AG10803 (cell line): ENCODE measurements around the gene PRDX3.

Experiments used
- DNase-seq: peaks from one replicate; pipeline ENCODE4 v3.0.0; 2010; ENCODE audit warnings: low read depth
- H3K4me3 ChIP-seq: 2 replicates; pipeline ENCODE4 v1.5.1; 2011; ENCODE audit warnings: mild to moderate bottlenecking, low read length, control low read depth
- TF ChIP-seq, protein P1 (sequence below): conservative IDR thresholded peaks from 2 replicates; pipeline ENCODE4 v1.5.1; 2011; ENCODE audit warnings: mild to moderate bottlenecking, low read length, control low read depth, inconsistent platforms

PRDX3 gene

DNA sequence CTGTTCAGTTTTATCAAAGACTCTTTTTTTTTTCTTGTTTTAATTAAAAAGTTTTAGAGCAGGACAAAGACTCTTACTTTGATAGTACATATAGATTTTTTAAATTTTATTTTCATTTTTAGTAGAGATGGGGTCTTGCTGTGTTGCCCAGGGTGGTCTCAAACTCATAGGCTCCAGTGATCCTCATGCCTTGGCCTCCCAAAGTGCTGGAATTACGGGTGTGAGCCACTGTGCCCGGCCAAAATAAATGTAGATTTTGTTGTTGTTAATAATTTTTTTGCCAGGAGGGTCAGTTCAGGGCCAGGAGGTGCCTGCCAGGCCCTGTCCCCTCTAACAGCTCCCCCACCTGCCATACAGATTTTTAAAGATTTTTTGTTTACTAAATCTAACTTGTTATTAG, 57.7 kb downstream of the PRDX3 start:
- no peak overlapping the region for H3K4me3 ChIP-seq
- no peak for DNase-seq
- TF ChIP-seq, protein P1, sequence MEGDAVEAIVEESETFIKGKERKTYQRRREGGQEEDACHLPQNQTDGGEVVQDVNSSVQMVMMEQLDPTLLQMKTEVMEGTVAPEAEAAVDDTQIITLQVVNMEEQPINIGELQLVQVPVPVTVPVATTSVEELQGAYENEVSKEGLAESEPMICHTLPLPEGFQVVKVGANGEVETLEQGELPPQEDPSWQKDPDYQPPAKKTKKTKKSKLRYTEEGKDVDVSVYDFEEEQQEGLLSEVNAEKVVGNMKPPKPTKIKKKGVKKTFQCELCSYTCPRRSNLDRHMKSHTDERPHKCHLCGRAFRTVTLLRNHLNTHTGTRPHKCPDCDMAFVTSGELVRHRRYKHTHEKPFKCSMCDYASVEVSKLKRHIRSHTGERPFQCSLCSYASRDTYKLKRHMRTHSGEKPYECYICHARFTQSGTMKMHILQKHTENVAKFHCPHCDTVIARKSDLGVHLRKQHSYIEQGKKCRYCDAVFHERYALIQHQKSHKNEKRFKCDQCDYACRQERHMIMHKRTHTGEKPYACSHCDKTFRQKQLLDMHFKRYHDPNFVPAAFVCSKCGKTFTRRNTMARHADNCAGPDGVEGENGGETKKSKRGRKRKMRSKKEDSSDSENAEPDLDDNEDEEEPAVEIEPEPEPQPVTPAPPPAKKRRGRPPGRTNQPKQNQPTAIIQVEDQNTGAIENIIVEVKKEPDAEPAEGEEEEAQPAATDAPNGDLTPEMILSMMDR, result no peak

DNA sequence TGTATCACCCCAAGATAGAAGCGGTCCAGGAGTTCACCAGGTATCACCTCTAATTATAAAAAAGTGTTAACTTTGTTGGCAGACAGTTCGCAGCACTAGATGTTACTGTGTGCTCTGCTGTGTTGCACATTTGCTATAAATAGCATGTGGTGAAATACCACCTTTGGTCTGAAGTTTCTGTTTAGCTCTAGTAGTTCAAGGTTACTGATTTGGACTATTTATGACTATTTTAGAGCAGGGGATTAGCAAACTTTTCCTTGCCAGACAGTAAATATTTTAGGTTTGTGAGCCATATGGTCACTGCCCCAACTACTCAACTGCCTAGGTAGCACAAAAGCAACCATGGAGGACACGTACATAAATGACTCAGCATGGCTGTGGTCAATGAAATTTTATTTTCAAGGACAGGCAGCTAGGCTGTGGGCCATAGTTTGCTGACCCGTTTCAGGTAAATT, 58.2 kb downstream of the PRDX3 start:
- DNase-seq, result peak; percentile 82

DNA sequence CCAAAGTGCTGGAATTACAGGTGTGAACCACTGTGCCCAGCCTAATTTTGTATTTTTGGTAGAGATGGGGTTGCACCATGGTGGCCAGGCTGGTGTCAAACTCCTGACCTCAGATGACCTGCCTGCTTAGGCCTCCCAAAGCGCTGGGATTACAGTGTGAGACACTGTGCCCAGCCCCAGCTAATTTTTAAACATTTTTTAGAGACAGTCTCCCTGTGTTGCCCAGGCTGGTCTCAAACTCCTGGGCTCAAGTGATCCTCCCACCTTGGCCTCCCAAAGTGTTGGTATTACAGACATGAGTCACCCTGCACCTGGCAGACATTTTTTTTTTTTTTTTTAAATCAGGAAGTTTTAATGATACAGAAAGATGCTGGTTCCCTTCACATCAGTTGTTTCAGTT, 59.2 kb downstream of the PRDX3 start:
- TF ChIP-seq, protein P1, result no peak
- no peak for DNase-seq
- no peak overlapping the region for H3K4me3 ChIP-seq

More for the DNA sequence above, 58.2 kb downstream of the PRDX3 start:
- H3K4me3 ChIP-seq, result no peak overlapping the region
- TF ChIP-seq, protein P1, result no peak

DNA sequence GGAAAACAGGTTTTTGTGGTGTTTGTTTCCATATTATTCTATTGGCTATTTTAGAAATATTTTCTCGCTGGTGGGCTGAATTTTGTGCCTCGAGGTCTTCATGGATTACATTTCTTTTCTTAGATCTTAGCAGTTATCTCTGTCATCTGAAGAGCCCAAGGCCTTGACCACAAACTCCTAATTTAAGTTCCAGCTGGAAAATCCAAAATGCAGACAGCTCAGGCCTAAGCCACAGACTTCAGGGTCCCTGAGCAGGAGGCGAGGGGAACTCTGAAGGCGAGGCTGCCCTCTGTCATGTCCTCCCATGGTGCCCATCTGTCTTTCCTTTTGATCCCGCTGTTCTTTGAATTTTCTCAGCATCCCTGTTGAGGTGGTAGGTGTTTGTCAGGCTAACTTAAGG, 60.4 kb downstream of the PRDX3 start:
- TF ChIP-seq, protein P1, result no peak
- H3K4me3 ChIP-seq, result no peak overlapping the region
- no peak for DNase-seq
